ENCODE results near the gene MYEOV. TPM values are rescaled to one million over a fixed set of nuclear protein-coding genes. Genes with fewer than 3 reads are reported as not detected.

MYEOV gene
- total RNA-seq, 2 donors from 2014 or later, result 1.1 to 1.3 TPM

- Histone ChIP-seq H3K4me1 (ENCODE audit: control insufficient read depth in 1 of 2, low read depth in 2 of 2) (peaks cover 7 to 11% of the 10 kb centered on the region in 2 donors), H3K4me3 (no peak overlapping the region), H3K27me3 (replicated peaks; ENCODE audit: insufficient read depth) (no peaks in the 10 kb centered on the region), H3K36me3 (no peaks in the 10 kb centered on the region), H3K27ac (no peak overlapping the region), H3K9me3 (no peaks in the 10 kb centered on the region)
- TF ChIP-seq CTCF (IDR thresholded peaks at IDR 0.05), result no peak
- no peak for DNase-seq (ENCODE audit: low spot score)
- ATAC-seq (ENCODE audit: insufficient number of reproducible peaks, low FRiP score, low read depth), result no peak
These were observed 17.9 kb downstream of the MYEOV start for GRCh38 chr11:69311767-69312385.

- peaks cover 7 to 11% of the 10 kb centered on the region in 2 donors for H3K4me1 ChIP-seq (ENCODE audit: control insufficient read depth in 1 of 2, low read depth in 2 of 2)
- TF ChIP-seq CTCF (IDR thresholded peaks at IDR 0.05), result no peak
These were observed 18.8 kb downstream of the MYEOV start for GRCh38 chr11:69312453-69313404.

GRCh38 chr11:69313992-69314391 is 20.0 kb downstream of the MYEOV start:
- ATAC-seq (ENCODE audit: insufficient number of reproducible peaks, low FRiP score, low read depth) (no peak), DNase-seq (ENCODE audit: low spot score) (no peak)
- no peak overlapping the region for H3K27ac ChIP-seq
- H3K27me3 ChIP-seq (replicated peaks; ENCODE audit: insufficient read depth), result no peaks in the 10 kb centered on the region
- no peaks in the 10 kb centered on the region for H3K36me3 ChIP-seq
- H3K4me3 ChIP-seq, result no peak overlapping the region
- H3K4me1 ChIP-seq (ENCODE audit: control insufficient read depth in 1 of 2, low read depth in 2 of 2), result peaks cover 7 to 11% of the 10 kb centered on the region in 2 donors
- no peak for TF ChIP-seq CTCF (IDR thresholded peaks at IDR 0.05)
- no peaks in the 10 kb centered on the region for H3K9me3 ChIP-seq

More at GRCh38 chr11:69312453-69313404, 18.8 kb downstream of the MYEOV start:
- H3K9me3 ChIP-seq, result no peaks in the 10 kb centered on the region
- no peaks in the 10 kb centered on the region for H3K36me3 ChIP-seq
- no peak overlapping the region for H3K27ac ChIP-seq
- no peak overlapping the region for H3K4me3 ChIP-seq
- ATAC-seq (ENCODE audit: insufficient number of reproducible peaks, low FRiP score, low read depth) (no peak), DNase-seq (ENCODE audit: low spot score) (no peak)
- H3K27me3 ChIP-seq (replicated peaks; ENCODE audit: insufficient read depth), result no peaks in the 10 kb centered on the region

GRCh38 chr11:69314555-69314954 is 20.6 kb downstream of the MYEOV start:
- Histone ChIP-seq H3K4me1 (ENCODE audit: control insufficient read depth in 1 of 2, low read depth in 2 of 2) (peaks cover 7 to 11% of the 10 kb centered on the region in 2 donors), H3K9me3 (no peaks in the 10 kb centered on the region)
- ATAC-seq (ENCODE audit: insufficient number of reproducible peaks, low FRiP score, low read depth), result no peak

More at GRCh38 chr11:69314555-69314954, 20.6 kb downstream of the MYEOV start:
- no peaks in the 10 kb centered on the region for H3K27me3 ChIP-seq (replicated peaks; ENCODE audit: insufficient read depth)
- no peak for TF ChIP-seq CTCF (IDR thresholded peaks at IDR 0.05)
- no peak overlapping the region for H3K27ac ChIP-seq
- DNase-seq (ENCODE audit: low spot score), result no peak
- H3K4me3 ChIP-seq, result no peak overlapping the region
- H3K36me3 ChIP-seq, result no peaks in the 10 kb centered on the region

Data from thoracic aorta (tissue), 2 donors.